ENCODE results near the gene IGF2BP2. TPM values are rescaled to one million over a fixed set of nuclear protein-coding genes. Genes with fewer than 3 reads are reported as not detected.

Gene IGF2BP2
- total and polyA plus RNA-seq, 8 donors: 3.2 to 17.0 (median 6.6) TPM

DNA sequence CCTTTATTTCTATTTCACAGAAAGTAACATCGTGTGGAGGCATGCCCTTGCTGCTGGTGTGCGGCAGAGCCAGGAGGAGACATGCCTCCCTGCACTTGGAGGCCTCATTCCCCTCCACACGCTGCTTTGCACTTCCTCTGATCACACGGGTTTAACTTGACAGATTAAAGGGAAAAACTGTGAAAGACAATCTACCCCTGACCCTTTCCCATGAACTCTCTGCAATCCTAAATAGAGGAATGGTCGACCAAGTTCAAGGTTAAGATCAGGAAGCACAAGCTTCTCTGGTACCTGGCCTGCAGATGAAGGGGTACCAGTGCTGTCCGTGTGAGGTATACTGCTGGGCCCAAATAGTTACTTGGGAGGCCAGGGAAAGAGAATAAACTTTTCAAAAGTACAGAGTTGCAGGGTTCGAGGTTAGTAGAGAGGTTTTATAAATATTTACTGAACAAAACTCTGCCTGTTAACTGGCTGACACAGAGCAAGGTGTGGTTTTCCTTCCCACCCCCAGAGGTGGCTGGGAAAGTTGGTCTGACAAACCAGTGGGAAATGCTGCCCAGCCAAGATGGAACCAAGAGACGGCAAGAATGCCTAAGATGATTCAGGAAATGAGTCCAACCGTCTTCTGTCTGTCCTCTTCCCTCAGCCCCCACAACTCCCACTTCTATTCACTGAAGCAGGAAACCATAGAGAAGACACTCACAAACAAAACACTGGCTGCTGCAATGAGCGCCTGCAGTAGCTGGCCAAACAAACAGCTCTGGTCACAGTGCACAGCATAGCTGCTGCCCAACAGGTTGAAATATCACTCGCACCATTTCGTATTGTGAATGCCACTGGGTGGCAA, 79.6 kb downstream of the IGF2BP2 start:
- 58 to 64% methylated on average over 12 of the region's 12 CpGs for WGBS, 2 donors
- H3K27ac ChIP-seq: no peak overlapping the region
- no peak for FAIRE-seq
- no peaks in the 10 kb centered on the region for H3K9me3 ChIP-seq
- ATAC-seq: no peak
- DNase-seq: no peak
- intact Hi-C loops (cut with DNase I): no loop called here
- TF ChIP-seq, protein P1, sequence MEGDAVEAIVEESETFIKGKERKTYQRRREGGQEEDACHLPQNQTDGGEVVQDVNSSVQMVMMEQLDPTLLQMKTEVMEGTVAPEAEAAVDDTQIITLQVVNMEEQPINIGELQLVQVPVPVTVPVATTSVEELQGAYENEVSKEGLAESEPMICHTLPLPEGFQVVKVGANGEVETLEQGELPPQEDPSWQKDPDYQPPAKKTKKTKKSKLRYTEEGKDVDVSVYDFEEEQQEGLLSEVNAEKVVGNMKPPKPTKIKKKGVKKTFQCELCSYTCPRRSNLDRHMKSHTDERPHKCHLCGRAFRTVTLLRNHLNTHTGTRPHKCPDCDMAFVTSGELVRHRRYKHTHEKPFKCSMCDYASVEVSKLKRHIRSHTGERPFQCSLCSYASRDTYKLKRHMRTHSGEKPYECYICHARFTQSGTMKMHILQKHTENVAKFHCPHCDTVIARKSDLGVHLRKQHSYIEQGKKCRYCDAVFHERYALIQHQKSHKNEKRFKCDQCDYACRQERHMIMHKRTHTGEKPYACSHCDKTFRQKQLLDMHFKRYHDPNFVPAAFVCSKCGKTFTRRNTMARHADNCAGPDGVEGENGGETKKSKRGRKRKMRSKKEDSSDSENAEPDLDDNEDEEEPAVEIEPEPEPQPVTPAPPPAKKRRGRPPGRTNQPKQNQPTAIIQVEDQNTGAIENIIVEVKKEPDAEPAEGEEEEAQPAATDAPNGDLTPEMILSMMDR (IDR thresholded peaks at IDR 0.05): no peak
- no peaks in the 10 kb centered on the region for H3K4me1 ChIP-seq
- H3K27me3 ChIP-seq: no peaks in the 10 kb centered on the region
- H3K4me3 ChIP-seq: no peak overlapping the region
- H3K36me3 ChIP-seq: no peaks in the 10 kb centered on the region

DNA sequence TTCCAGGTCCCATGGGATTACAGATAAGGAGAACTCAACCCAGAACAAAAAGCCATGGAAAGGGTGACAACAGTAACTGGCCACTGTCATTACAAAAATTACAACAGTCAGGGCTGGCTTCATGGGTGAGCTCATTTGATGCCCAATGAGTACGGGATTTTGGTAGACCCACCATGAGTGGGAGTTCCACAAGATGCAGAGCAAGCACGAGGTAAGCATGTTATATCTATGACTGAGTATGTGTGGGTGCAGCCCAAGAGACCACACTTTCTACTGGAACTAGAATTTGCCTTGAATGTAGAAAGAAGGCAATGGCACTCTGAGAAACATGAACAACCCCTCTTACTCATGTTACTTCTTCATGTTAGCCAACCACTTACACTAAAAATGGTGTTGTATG, 83.3 kb downstream of the IGF2BP2 start:
- WGBS, 2 donors: 87 to 88% methylated on average over 2 of the region's 2 CpGs
- DNase-seq: no peak
- no peaks in the 10 kb centered on the region for H3K27me3 ChIP-seq
- no peak for ATAC-seq
- TF ChIP-seq, protein P1 (IDR thresholded peaks at IDR 0.05): no peak
- no peak for FAIRE-seq
- no peak overlapping the region for H3K27ac ChIP-seq
- H3K4me1 ChIP-seq: no peaks in the 10 kb centered on the region
- H3K4me3 ChIP-seq: no peak overlapping the region
- no peaks in the 10 kb centered on the region for H3K36me3 ChIP-seq
- H3K9me3 ChIP-seq: no peaks in the 10 kb centered on the region
- intact Hi-C loops (cut with DNase I): no loop called here

DNA sequence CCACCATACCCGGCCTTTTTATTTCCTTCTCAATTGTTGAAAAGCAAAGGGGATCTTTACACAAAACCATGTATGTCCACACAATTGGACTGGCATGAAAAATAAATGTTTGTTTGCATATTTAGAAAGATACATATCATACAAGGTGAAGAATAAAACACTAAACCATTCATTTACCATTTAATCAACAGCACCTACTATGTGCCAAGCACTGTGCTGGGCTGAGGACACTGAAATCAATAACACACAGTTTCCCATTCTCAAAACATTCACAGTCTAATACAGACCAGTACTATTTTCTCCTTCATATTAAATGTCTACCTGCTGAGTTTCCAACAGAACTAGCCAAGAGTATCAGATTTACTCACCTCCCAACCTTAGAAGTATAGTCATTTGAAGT, 84.7 kb downstream of the IGF2BP2 start:
- Histone ChIP-seq H3K36me3 (no peaks in the 10 kb centered on the region), H3K4me3 (no peak overlapping the region), H3K4me1 (no peaks in the 10 kb centered on the region), H3K9me3 (no peaks in the 10 kb centered on the region), H3K27ac (no peak overlapping the region), H3K27me3 (no peaks in the 10 kb centered on the region)
- no peak for ATAC-seq
- TF ChIP-seq, protein P1 (IDR thresholded peaks at IDR 0.05): no peak
- DNase-seq: no peak
- FAIRE-seq: no peak
- intact Hi-C loops (cut with DNase I): no loop called here
- 65 to 90% methylated on average over 1 of the region's 1 CpG for WGBS, 2 donors

DNA sequence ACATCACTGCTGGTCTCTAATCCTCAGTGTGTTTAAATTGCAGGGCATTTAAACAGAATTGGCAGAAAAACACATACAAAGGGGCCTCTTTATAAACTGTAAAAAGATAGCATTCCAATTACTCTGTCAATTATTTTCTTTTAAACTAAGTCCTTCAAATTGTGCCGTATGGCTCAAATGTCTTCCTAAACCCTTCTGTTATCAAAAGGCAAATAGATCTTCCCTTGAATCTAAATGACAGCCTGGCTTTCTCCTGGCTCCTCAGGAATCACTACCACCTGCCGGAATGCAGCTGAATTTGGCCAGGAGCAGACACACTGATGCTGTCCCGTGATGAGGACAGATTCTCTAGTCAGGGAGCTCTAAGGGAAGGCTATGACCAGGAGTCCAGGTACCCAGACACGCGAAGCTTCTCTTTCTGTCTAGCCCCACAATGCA, 85.6 kb downstream of the IGF2BP2 start:
- no peak for DNase-seq
- H3K27ac ChIP-seq: no peak overlapping the region
- TF ChIP-seq, protein P1 (IDR thresholded peaks at IDR 0.05): no peak
- H3K36me3 ChIP-seq: no peaks in the 10 kb centered on the region
- H3K4me1 ChIP-seq: no peaks in the 10 kb centered on the region
- intact Hi-C loops (cut with DNase I): no loop called here
- ATAC-seq: no peak
- FAIRE-seq: no peak
- H3K27me3 ChIP-seq: no peaks in the 10 kb centered on the region
- 58 to 60% methylated on average over 5 of the region's 5 CpGs for WGBS, 2 donors
- H3K4me3 ChIP-seq: no peak overlapping the region
- H3K9me3 ChIP-seq: no peaks in the 10 kb centered on the region
